Measurements from ENCODE around the gene SREBF1.
A peak's percentile ranks its signal among the peaks of the same experiment; 100 is the strongest.

The SREBF1 gene

DNA sequence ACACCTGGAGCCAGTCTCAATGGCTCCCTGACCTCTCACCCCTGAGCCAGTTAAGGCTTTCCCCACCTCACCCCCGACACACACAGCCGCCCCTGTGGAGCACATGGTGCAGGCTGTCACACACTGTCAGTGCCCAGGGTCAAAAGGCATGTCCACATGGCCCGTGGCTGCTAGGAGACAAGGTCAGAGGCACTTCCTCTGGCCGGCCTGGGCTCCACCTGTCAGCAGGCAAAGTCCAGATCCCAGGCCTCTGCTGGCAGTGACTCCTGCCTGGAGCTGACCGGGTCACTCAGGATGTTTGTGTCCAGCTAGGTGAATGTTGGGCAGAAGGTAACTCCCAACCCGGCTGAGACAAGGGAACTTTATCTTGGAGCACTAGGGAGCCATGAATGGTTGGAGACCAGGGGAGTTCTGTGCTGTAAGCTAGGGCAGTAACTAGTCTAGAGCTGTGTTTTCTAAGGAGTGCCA lies 6.0 kb downstream of the SREBF1 start:
- no peak for DNase-seq
- TF ChIP-seq GATA1 (IDR thresholded peaks at IDR 0.05; ENCODE audit: low read depth, low read length) (no peak), POLR2A (IDR thresholded peaks at IDR 0.05; ENCODE audit: low read length) (no peak)

- DNase-seq: no peak
- no peak for TF ChIP-seq GATA1 (IDR thresholded peaks at IDR 0.05; ENCODE audit: low read depth, low read length)
- no peak for TF ChIP-seq POLR2A (IDR thresholded peaks at IDR 0.05; ENCODE audit: low read length)
These were observed 6.6 kb downstream of the SREBF1 start for GRCh38 chr17:17830269-17830567.

DNA sequence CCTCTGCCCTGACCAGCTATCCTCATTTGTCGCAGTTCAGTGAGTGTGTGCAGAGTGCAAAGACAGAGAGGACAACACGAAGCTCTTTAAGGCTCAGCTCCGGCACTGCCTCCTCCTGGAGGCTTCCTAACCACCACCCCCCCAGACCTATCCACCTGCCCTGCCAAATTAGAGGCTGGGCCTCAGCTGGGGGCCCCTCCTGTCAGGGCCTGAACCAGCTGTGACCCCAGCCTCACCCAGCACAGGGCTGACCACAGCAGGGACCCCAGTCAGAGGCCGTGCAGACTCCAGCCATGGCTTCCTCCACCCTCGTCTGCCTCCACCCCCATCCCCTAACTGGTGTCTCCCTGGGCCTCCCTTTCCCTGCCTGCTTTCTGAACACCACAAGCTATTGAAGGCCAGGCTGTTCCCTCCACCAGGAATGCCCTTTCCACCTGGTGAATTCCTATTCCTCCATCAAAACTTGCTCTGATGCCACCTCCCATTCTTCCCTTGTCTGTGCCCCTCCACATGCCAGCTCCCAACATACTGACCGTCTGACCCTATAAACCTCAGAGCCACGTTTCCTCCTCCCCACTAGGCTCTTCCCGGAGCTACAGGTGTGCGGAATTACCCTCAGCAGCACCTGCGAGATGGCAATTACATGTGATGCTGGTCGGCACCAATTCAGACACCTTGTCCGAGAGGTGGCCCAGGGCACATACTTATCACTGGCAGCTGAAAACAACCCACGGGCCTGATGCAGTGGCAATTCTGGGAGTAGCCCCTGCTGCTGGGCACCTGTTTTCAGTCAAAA lies 8.8 kb downstream of the SREBF1 start:
- DNase-seq: no peak

DNA sequence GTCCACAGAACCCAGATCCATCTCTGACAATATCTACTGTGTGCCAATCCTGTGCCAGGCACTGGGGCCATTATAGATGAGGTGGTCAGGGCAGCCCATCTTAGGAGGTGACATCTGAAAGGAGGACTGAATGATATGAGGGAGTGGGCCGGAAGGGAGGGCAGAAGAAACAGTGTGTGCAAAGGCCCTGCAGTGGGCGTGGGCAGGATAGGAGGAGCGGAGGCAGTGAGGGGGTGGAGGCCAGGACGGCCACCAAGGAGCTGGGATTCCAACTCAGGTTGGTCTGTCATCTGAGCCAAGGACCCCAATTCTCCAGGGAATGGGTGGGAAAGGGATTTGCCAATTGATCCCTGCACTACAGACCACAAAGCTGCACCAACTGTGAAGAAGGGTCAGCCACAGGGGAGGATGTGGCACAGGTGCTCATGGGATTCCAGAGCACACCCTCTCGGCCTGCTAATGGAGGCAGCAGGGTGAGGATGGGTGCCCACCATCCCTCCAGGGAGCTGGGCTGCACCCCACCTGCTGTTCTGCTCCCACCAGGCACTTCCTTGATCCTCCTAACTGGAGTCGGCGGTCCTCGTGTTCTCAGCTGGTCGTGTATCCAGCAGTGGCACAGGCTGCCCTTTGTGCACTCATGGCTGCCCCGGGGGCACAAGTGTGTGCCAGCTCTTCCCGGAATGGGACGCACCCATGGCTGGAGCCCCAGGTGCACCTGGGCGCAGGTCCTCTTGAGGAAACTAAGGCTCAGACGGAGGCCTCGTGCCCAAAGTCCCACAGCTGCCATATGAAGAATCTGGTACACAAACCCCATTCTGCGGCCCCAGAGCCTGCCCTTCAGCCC lies 9.6 kb downstream of the SREBF1 start:
- TF ChIP-seq POLR2A (IDR thresholded peaks at IDR 0.05; ENCODE audit: low read length) (no peak), GATA1 (IDR thresholded peaks at IDR 0.05; ENCODE audit: low read depth, low read length) (no peak)
- no peak for DNase-seq

More for the DNA sequence above, 8.8 kb downstream of the SREBF1 start:
- no peak for TF ChIP-seq GATA1 (IDR thresholded peaks at IDR 0.05; ENCODE audit: low read depth, low read length)
- no peak for TF ChIP-seq POLR2A (IDR thresholded peaks at IDR 0.05; ENCODE audit: low read length)

DNA sequence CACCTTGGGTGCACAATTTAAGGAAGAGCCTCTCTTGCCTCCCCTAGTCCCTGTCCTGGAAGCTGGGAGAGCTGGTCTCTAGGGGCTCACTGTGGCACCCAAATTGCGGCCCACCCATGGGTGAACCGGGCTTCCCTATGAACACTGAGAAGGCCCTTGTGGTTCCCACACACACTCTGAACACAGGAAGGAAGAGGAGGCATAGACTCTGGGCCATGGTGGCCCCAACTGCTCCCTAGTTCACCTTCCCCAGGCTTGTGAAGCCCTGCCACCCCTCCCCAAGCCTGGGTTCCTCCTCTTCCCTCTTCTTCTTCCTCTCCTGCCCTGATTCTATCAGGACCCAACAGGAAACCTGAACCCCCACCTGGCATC lies 10.5 kb downstream of the SREBF1 start:
- no peak for DNase-seq
- no peak for TF ChIP-seq GATA1 (IDR thresholded peaks at IDR 0.05; ENCODE audit: low read depth, low read length)
- no peak for TF ChIP-seq POLR2A (IDR thresholded peaks at IDR 0.05; ENCODE audit: low read length)

DNA sequence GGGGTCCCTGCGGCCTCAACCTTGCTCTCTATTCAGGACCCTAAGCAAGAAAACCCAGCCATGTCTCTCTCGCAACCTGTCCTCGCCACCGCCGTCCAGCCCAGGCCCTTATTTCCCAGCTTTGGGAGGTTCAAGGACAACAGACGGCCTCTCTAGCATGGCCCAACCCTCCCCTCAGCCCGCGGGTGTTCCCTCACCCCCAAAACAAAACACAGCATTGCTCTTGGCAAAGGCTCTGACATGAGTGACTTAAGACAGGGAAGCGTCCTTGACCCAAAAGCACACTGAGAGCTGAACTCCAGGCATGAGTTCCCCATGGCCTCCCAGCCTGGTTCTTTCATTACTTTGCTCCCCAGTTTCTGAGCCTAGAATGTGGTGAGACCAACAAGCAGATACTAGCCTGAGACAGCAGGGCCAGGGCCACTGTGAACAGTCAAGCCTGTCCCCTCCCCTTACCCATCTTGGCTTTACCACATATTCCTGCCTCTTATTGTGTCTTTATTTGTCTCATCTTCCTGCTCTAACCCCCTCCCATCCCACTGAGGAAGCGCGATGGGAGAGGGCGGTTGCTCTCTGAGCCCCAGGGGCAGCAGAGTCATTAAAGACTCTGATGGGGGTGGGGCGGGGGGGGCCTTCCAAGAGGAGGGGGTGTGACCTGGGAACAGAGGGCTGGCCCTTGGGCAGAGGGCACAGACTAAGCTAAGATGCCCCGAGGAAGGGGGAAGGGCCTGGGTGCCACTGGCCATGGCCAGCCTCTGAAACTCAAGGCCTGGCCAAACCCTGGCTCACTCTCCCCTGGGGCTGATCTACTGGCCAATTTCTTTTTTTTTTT lies 11.8 kb downstream of the SREBF1 start:
- DNase-seq: peak; percentile 51 to 65
- no peak for TF ChIP-seq GATA1 (IDR thresholded peaks at IDR 0.05; ENCODE audit: low read depth, low read length)
- TF ChIP-seq POLR2A (IDR thresholded peaks at IDR 0.05; ENCODE audit: low read length): no peak

GRCh38 chr17:17824119-17824782 lies 12.5 kb downstream of the SREBF1 start:
- no peak for DNase-seq
- peak; percentile 63 for TF ChIP-seq POLR2A (IDR thresholded peaks at IDR 0.05; ENCODE audit: low read length)
- no peak for TF ChIP-seq GATA1 (IDR thresholded peaks at IDR 0.05; ENCODE audit: low read depth, low read length)

- TF ChIP-seq GATA1 (IDR thresholded peaks at IDR 0.05; ENCODE audit: low read depth, low read length) (peak; percentile 41), POLR2A (IDR thresholded peaks at IDR 0.05; ENCODE audit: low read length) (peak; percentile 75)
These were observed 13.2 kb downstream of the SREBF1 start for GRCh38 chr17:17823433-17824118.

DNA sequence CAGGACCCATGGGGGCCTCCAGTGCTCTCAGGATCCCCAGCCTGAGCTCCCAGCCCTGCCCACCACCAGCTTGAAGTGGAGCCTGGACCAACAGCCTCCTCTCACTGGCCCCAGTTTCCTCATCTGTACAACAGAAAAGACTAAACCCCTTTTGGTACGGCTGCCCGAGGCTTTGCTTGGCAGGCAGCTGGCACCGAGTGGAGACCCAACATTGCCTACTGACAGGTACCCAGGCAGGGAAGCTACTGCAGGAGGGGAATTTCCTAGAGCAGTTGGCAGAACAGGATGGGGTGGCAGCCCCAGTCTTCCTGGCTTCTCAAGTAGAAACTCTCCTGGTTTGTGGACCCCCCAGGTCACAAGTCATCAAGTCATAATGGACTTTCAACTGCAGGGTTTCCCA lies 14.2 kb downstream of the SREBF1 start:
- TF ChIP-seq POLR2A (IDR thresholded peaks at IDR 0.05; ENCODE audit: low read length) (no peak), GATA1 (IDR thresholded peaks at IDR 0.05; ENCODE audit: low read depth, low read length) (no peak)
- DNase-seq: peak in 1 of 2 experiments; percentile 50

More at GRCh38 chr17:17823433-17824118, 13.2 kb downstream of the SREBF1 start:
- peak; percentile 94 to 95 for DNase-seq

DNA sequence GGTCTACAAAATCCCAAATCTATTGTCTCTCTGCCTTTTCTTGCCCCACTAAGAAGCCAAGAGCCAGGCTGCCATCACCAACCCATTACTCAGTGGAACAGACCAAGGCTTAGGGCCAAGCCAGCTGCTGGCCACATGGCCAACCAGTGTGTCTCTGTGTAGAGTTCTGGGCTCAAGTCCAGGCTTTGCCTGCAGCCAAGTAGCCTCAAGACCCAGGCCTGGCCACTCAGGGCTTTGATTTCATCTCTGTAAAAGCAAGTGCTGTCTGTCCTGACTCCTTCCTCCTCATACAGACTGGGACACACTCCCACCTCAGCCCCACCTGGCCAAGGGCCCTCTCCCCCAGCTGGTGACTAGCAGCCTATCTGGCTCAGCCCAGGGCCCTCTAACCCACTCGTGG lies 14.6 kb downstream of the SREBF1 start:
- DNase-seq: peak; percentile 50 to 52
- TF ChIP-seq GATA1 (IDR thresholded peaks at IDR 0.05; ENCODE audit: low read depth, low read length): no peak
- peak; percentile 36 for TF ChIP-seq POLR2A (IDR thresholded peaks at IDR 0.05; ENCODE audit: low read length)

GRCh38 chr17:17820463-17821158 lies 16.2 kb downstream of the SREBF1 start:
- no peak for DNase-seq
- peak; percentile 32 for TF ChIP-seq POLR2A (IDR thresholded peaks at IDR 0.05; ENCODE audit: low read length)
- TF ChIP-seq GATA1 (IDR thresholded peaks at IDR 0.05; ENCODE audit: low read depth, low read length): no peak

DNA sequence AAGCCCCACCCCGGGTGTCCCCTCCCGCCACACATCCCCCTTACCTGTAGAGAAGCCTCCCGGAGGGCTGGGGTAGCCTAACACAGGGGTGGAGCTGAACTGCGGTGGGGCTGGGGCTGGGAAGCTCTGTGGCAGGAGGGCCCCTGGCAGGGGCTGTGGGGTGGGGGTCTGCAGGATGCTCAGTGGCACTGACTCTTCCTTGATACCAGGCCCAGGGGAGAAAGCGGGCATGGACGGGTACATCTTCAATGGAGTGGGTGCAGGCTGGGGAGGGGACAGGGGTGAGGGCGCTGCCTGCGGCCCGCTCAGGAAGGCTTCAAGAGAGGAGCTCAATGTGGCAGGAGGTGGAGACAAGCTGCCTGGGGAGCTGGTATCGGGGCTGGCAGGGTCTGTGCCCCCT lies 16.7 kb downstream of the SREBF1 start:
- DNase-seq: no peak
- TF ChIP-seq POLR2A (IDR thresholded peaks at IDR 0.05; ENCODE audit: low read length): no peak
- no peak for TF ChIP-seq GATA1 (IDR thresholded peaks at IDR 0.05; ENCODE audit: low read depth, low read length)

Data from erythroblast (primary cell).